Tibial nerve (tissue), 3 donors: ENCODE results near the gene EIF1AD.

ENCODE experiments used
- CTCF ChIP-seq, 5 experiments: fragments of 200-600 bp in 3 of 5; fragments of 450-650 bp in 2 of 5; sonication (generic) in 3 of 5; IDR thresholded peaks; one replicate each; pipeline ENCODE4 v1.5.1; 2016 to 2019; ENCODE audit warnings: antibody characterized with exemption in 5 of 5, mild to moderate bottlenecking in 3 of 5, moderate library complexity in 2 of 5
- POLR2A ChIP-seq, 2 donors: fragments of 450-650 bp; IDR thresholded peaks; one replicate each; pipeline ENCODE4 v1.6.1; 2017; ENCODE audit warnings: antibody characterized with exemption in 2 of 2, mild to moderate bottlenecking in 2 of 2, moderate library complexity in 2 of 2

GRCh38 chr11:66007201-66007634 lies 5.3 kb upstream of the EIF1AD start:
- TF ChIP-seq CTCF (IDR thresholded peaks at IDR 0.05) (no peak), POLR2A (IDR thresholded peaks at IDR 0.05) (no peak)
